Glutamatergic neuron (in vitro differentiated cells): ENCODE results near the gene CCDC78. TPM values are rescaled to one million over a fixed set of nuclear protein-coding genes. Genes with fewer than 3 reads are reported as not detected.

Experiments
- DNase-seq: peaks from one replicate; pipeline ENCODE4 v3.0.0; 2022
- H3K27ac Mint-ChIP-seq: one replicate; pipeline ENCODE4 v1.8.0; 2020; ENCODE audit warnings: mild to moderate bottlenecking, mixed read lengths, inconsistent platforms; ENCODE audit not compliant: unreplicated experiment
- H3K27me3 Mint-ChIP-seq: one replicate; pipeline ENCODE4 v1.8.0; 2020; ENCODE audit warnings: mild to moderate bottlenecking, moderate library complexity, mixed read lengths, inconsistent platforms; ENCODE audit not compliant: unreplicated experiment
- H3K36me3 Mint-ChIP-seq: one replicate; pipeline ENCODE4 v1.8.0; 2020; ENCODE audit warnings: mild to moderate bottlenecking, mixed read lengths, inconsistent platforms; ENCODE audit not compliant: unreplicated experiment
- H3K4me1 Mint-ChIP-seq: one replicate; pipeline ENCODE4 v1.8.0; 2020; ENCODE audit warnings: mild to moderate bottlenecking, low read depth, mixed read lengths, inconsistent platforms; ENCODE audit not compliant: unreplicated experiment
- H3K4me3 Mint-ChIP-seq: one replicate; pipeline ENCODE4 v1.8.0; 2020; ENCODE audit warnings: mild to moderate bottlenecking, mixed read lengths, inconsistent platforms; ENCODE audit not compliant: unreplicated experiment
- H3K9me3 Mint-ChIP-seq: one replicate; pipeline ENCODE4 v1.8.0; 2020; ENCODE audit warnings: mild to moderate bottlenecking, moderate library complexity, mixed read lengths, inconsistent platforms; ENCODE audit not compliant: unreplicated experiment
- total RNA-seq: library from RNA; stranded (reverse); fragmentation: NEBNext Ultra II Directional; extraction: Animal tissue kit (Norgen Biotek cat#: 25700); gene quantifications from one replicate; pipeline ENCODE4 v1.2.1, GENCODE V29; 2021; ENCODE audit not compliant: unreplicated experiment
- TF ChIP-seq, protein P1 (sequence below): fragments of 200-600 bp; sonication (generic); IDR thresholded peaks from one replicate; pipeline ENCODE4 v1.5.0; 2021; ENCODE audit not compliant: partially characterized antibody, unreplicated experiment

CCDC78 gene
- total RNA-seq, 1 donor from 2014 or later, result 18.9 TPM

DNA sequence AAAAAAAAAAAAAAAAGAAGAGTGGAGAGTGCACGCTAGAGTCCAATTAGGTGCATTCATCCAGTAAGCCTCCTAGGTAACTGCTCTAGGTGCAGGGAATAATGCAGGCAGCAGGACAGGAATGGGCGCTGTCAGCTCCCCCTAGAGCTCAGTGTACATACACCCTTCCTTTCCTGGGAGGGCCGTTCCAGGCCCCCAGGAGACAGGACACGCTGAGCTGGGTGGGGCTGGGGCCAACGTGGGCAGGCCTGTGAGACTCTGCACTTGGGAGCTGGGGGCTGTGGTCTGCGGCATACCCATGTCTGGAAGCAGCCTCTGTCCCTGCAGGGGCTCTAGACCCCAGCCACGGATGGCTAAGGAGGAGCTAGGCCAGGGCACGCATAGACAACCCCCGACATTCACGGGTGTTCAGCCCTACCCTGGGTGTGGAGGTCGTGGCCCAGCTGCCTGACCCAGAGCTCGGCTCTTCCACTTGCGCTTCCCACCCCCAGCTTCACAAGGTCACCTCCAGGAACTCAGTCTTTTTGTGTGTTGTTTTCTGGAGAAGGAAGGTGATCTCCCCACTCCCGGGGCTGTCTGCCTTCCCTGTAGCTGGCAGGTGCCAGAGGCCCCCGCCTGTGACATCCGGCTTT, 6.3 kb downstream of the CCDC78 start:
- Mint-ChIP-seq H3K27me3 (peaks cover 15% of the 10 kb centered on the region), H3K27ac (peak overlapping the region; percentile 99), H3K9me3 (peaks cover 10% of the 10 kb centered on the region), H3K4me1 (peaks cover 14% of the 10 kb centered on the region), H3K36me3 (no peaks in the 10 kb centered on the region), H3K4me3 (peak overlapping the region; percentile 85)
- no peak for DNase-seq
- TF ChIP-seq, protein P1, sequence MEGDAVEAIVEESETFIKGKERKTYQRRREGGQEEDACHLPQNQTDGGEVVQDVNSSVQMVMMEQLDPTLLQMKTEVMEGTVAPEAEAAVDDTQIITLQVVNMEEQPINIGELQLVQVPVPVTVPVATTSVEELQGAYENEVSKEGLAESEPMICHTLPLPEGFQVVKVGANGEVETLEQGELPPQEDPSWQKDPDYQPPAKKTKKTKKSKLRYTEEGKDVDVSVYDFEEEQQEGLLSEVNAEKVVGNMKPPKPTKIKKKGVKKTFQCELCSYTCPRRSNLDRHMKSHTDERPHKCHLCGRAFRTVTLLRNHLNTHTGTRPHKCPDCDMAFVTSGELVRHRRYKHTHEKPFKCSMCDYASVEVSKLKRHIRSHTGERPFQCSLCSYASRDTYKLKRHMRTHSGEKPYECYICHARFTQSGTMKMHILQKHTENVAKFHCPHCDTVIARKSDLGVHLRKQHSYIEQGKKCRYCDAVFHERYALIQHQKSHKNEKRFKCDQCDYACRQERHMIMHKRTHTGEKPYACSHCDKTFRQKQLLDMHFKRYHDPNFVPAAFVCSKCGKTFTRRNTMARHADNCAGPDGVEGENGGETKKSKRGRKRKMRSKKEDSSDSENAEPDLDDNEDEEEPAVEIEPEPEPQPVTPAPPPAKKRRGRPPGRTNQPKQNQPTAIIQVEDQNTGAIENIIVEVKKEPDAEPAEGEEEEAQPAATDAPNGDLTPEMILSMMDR, result no peak

DNA sequence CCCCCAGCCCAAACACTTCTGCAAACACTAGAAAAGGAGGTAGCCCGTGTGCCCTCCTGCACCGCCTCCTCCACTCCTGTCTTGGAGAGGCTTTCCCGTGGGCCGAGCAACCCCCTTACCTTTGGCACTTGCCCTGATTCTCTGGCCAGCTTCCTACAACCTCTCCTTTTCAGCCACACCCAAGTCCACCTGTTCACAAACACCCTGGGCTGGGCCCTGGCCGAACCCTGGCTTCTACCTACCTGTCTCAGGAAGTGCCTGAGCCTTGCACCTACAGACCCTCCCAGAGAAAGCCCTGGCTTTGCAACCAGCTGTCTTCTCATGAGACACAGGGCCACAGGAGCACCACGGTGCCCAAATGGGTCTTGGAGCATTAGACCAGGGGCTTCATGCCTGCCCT, 7.3 kb downstream of the CCDC78 start:
- H3K27me3 Mint-ChIP-seq, result peaks cover 15% of the 10 kb centered on the region
- peaks cover 14% of the 10 kb centered on the region for H3K4me1 Mint-ChIP-seq
- peak overlapping the region; percentile 99 for H3K27ac Mint-ChIP-seq
- H3K9me3 Mint-ChIP-seq, result peaks cover 11% of the 10 kb centered on the region
- no peak for DNase-seq
- TF ChIP-seq, protein P1, result no peak
- H3K36me3 Mint-ChIP-seq, result no peaks in the 10 kb centered on the region
- H3K4me3 Mint-ChIP-seq, result peak overlapping the region; percentile 81

DNA sequence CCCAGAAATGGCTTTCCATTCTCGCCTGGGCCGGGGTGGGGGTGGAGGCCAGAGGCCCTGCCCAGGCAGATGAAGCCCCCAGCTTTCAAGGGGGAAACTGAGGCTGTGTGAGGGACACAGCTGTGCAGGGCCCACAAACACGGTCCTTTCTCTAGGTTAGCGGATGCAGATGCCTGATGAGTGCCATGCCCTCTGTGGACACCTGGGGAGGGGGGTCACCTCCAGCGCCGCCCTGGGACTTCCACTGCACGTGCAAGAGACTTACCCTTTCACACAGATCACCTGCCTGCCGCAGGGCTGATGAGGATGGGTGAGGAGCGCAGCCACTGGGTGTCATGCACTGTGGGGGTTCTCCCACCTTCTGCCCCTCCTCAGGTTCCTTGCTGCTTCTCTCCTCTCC, 7.9 kb downstream of the CCDC78 start:
- no peak for DNase-seq
- TF ChIP-seq, protein P1, result no peak
- H3K27ac Mint-ChIP-seq, result peak overlapping the region; percentile 99
- H3K9me3 Mint-ChIP-seq, result peaks cover 14% of the 10 kb centered on the region
- H3K27me3 Mint-ChIP-seq, result peaks cover 18% of the 10 kb centered on the region
- H3K36me3 Mint-ChIP-seq, result no peaks in the 10 kb centered on the region
- H3K4me1 Mint-ChIP-seq, result peaks cover 14% of the 10 kb centered on the region
- H3K4me3 Mint-ChIP-seq, result peak overlapping the region; percentile 81

DNA sequence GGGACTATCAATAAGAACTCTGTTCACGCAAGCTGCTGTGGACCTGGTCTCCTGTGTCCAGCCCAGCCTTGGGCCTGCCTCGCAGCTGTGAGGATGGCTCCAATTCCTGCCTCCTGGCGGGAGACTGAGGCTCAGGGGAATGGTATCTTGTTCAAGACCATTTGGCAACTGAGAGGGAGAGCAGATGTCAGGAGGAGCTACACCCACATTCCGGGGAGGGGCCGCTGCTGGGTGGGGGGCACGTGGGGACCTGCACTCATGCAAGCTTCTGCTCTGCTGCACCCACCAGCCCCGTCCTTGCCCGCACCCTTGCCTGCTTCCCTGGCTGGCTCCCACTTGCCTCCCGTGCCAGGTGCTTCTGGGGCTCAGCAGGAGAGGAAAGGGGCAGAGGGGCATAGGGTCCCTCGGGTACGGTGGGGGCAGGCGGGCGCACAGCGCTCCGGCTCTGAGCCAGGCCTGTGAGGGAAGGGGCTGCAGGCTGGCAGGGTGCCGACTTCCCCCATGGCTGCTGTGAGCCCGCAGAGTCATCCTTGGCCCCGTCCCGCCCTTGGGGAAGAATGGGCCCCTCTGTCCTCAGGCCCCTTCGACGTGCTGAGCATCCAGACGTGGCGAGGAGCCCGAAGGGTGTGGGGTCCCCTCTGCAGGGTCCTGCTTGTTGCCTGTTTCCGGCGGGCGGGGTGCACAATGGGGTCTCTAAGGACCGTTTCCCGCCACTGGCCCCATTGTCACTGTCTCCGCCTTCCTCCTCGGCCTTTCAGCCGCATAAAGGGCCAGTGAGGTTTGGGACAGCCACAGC, 8.6 kb downstream of the CCDC78 start:
- Mint-ChIP-seq H3K27me3 (peaks cover 22% of the 10 kb centered on the region), H3K36me3 (no peaks in the 10 kb centered on the region), H3K9me3 (peaks cover 18% of the 10 kb centered on the region), H3K4me1 (peaks cover 15% of the 10 kb centered on the region), H3K4me3 (peak overlapping the region; percentile 64), H3K27ac (peak overlapping the region; percentile 64)
- DNase-seq, result no peak
- TF ChIP-seq, protein P1, result no peak
